Tibial nerve (tissue), 4 donors: ENCODE results near the gene ZNF133. TPM values are rescaled to one million over a fixed set of nuclear protein-coding genes. Genes with fewer than 3 reads are reported as not detected.

Experiments
- DNase-seq, 2 donors: peaks; one replicate each; pipeline ENCODE4 v3.0.0-alpha.2; 2019; ENCODE audit warnings: low spot score in 2 of 2
- H3K27ac ChIP-seq, 4 donors: fragments of 200-600 bp; sonication (generic) in 3 of 4; one replicate each; pipeline ENCODE4 v1.5.1; 2017 to 2019; ENCODE audit warnings: mild to moderate bottlenecking in 1 of 4
- H3K27me3 ChIP-seq, 2 donors: fragments of 200-600 bp; sonication (generic) in 1 of 2; one replicate each; pipeline versions ENCODE4 v1.5.1 to v1.6.0; 2017 to 2019
- H3K36me3 ChIP-seq, 3 donors: fragments of 200-600 bp; sonication (generic); one replicate each; pipeline ENCODE4 v1.5.1; 2018 to 2019
- H3K4me1 ChIP-seq, 4 donors: fragments of 200-600 bp; sonication (generic) in 3 of 4; one replicate each; pipeline ENCODE4 v1.5.1; 2017 to 2019
- H3K4me3 ChIP-seq, 4 donors: fragments of 200-600 bp; sonication (generic) in 3 of 4; one replicate each; pipeline ENCODE4 v1.5.1; 2017 to 2019; ENCODE audit warnings: mild to moderate bottlenecking in 1 of 4, moderate library complexity in 1 of 4
- H3K9me3 ChIP-seq, 4 donors: fragments of 200-600 bp; sonication (generic) in 3 of 4; one replicate each; pipeline ENCODE4 v1.5.1; 2017 to 2019
- CTCF ChIP-seq, 5 experiments: fragments of 200-600 bp in 3 of 5; fragments of 450-650 bp in 2 of 5; sonication (generic) in 3 of 5; IDR thresholded peaks; one replicate each; pipeline ENCODE4 v1.5.1; 2016 to 2019; ENCODE audit warnings: antibody characterized with exemption in 5 of 5, mild to moderate bottlenecking in 3 of 5, moderate library complexity in 2 of 5
- EP300 ChIP-seq, 2 donors: sonication (generic); formaldehyde crosslinking; IDR thresholded peaks; one replicate each; pipeline ENCODE4 v1.6.1; 2017; ENCODE audit warnings: antibody characterized with exemption in 2 of 2, mild to moderate bottlenecking in 1 of 2
- POLR2A ChIP-seq, 2 donors: fragments of 450-650 bp; IDR thresholded peaks; one replicate each; pipeline ENCODE4 v1.6.1; 2017; ENCODE audit warnings: antibody characterized with exemption in 2 of 2, mild to moderate bottlenecking in 2 of 2, moderate library complexity in 2 of 2
- WGBS, 2 donors: methylation state at CpG; one replicate each; pipeline ENCODE4 v1.1.5; 2018; 5-methylcytosine and 5-hydroxymethylcytosine counted together
- total RNA-seq, 4 donors: library from RNA; depleted of rRNA; stranded (reverse); fragments of >200 nt; gene quantifications; one replicate each; pipeline ENCODE4 v1.1.0, GENCODE V29; 2016

The ZNF133 gene
- total RNA-seq, 4 donors from 2014 or later, result 17.3 to 26.4 (median 22.4) TPM

GRCh38 chr20:18312723-18313122 is 24.4 kb downstream of the ZNF133 start:
- H3K4me1 ChIP-seq, result no peaks in the 10 kb centered on the region
- WGBS, 2 donors, result 96 to 97% methylated on average over 9 of the region's 9 CpGs
- peaks cover 0 to 88% (median 8%) of the 10 kb centered on the region in 3 donors for H3K36me3 ChIP-seq
- no peak for TF ChIP-seq POLR2A (IDR thresholded peaks at IDR 0.05)
- TF ChIP-seq CTCF (IDR thresholded peaks at IDR 0.05), result no peak
- H3K27me3 ChIP-seq, result no peaks in the 10 kb centered on the region
- H3K9me3 ChIP-seq, result peaks cover 0 to 4% (median 0%) of the 10 kb centered on the region in 4 donors
- DNase-seq, result no peak
- no peak overlapping the region for H3K27ac ChIP-seq
- H3K4me3 ChIP-seq, result no peak overlapping the region

GRCh38 chr20:18313411-18313810 is 25.1 kb downstream of the ZNF133 start:
- H3K4me3 ChIP-seq, result no peak overlapping the region
- no peak for TF ChIP-seq CTCF (IDR thresholded peaks at IDR 0.05)
- TF ChIP-seq EP300 (IDR thresholded peaks at IDR 0.05), result no peak
- TF ChIP-seq POLR2A (IDR thresholded peaks at IDR 0.05), result no peak
- peaks cover 0 to 4% (median 0%) of the 10 kb centered on the region in 4 donors for H3K9me3 ChIP-seq
- H3K36me3 ChIP-seq, result peaks cover 0 to 88% (median 8%) of the 10 kb centered on the region in 3 donors
- no peak for DNase-seq
- WGBS, 2 donors, result 73 to 79% methylated on average over 1 of the region's 1 CpG
- H3K27me3 ChIP-seq, result no peaks in the 10 kb centered on the region
- no peaks in the 10 kb centered on the region for H3K4me1 ChIP-seq
- no peak overlapping the region for H3K27ac ChIP-seq

- H3K4me1 ChIP-seq, result no peaks in the 10 kb centered on the region
- H3K9me3 ChIP-seq, result peaks cover 0 to 4% (median 0%) of the 10 kb centered on the region in 4 donors
- no peak overlapping the region for H3K27ac ChIP-seq
- H3K4me3 ChIP-seq, result no peak overlapping the region
- WGBS, 2 donors, result 93 to 95% methylated on average over 8 of the region's 8 CpGs
- peaks cover 0 to 82% (median 8%) of the 10 kb centered on the region in 3 donors for H3K36me3 ChIP-seq
- TF ChIP-seq EP300 (IDR thresholded peaks at IDR 0.05), result no peak
- DNase-seq, result no peak
- H3K27me3 ChIP-seq, result no peaks in the 10 kb centered on the region
These were observed 26.6 kb downstream of the ZNF133 start for GRCh38 chr20:18314786-18315406.

- TF ChIP-seq CTCF (IDR thresholded peaks at IDR 0.05), result no peak
- TF ChIP-seq POLR2A (IDR thresholded peaks at IDR 0.05), result no peak
- TF ChIP-seq EP300 (IDR thresholded peaks at IDR 0.05), result no peak
- Histone ChIP-seq H3K27me3 (no peaks in the 10 kb centered on the region), H3K27ac (no peak overlapping the region), H3K4me1 (no peaks in the 10 kb centered on the region), H3K36me3 (peaks cover 0 to 72% (median 8%) of the 10 kb centered on the region in 3 donors), H3K4me3 (no peak overlapping the region), H3K9me3 (peaks cover 0 to 4% (median 0%) of the 10 kb centered on the region in 4 donors)
- WGBS, 2 donors, result 96 to 97% methylated on average over 15 of the region's 15 CpGs
- no peak for DNase-seq
These were observed 27.8 kb downstream of the ZNF133 start for GRCh38 chr20:18316166-18316565.

GRCh38 chr20:18321316-18321715 is 33.0 kb downstream of the ZNF133 start:
- no peak for DNase-seq
- no peak overlapping the region for H3K27ac ChIP-seq
- peaks cover 0 to 27% (median 0%) of the 10 kb centered on the region in 3 donors for H3K36me3 ChIP-seq
- no peaks in the 10 kb centered on the region for H3K27me3 ChIP-seq
- H3K4me1 ChIP-seq, result no peaks in the 10 kb centered on the region
- H3K9me3 ChIP-seq, result no peaks in the 10 kb centered on the region
- TF ChIP-seq CTCF (IDR thresholded peaks at IDR 0.05), result no peak
- TF ChIP-seq POLR2A (IDR thresholded peaks at IDR 0.05), result no peak
- no peak for TF ChIP-seq EP300 (IDR thresholded peaks at IDR 0.05)
- H3K4me3 ChIP-seq, result no peak overlapping the region
